ENCODE results near the gene HOXB3.

HOXB3 gene

GRCh38 chr17:48541036-48541576, 48.9 kb downstream of the HOXB3 start:
- H3F3A ChIP-seq (ENCODE audit: insufficient read depth, low read length) = no peaks in the 10 kb centered on the region
- no peak overlapping the region for H3K4me3 ChIP-seq (ENCODE audit: low read depth, low read length, poor library complexity, severe bottlenecking)
- H4K20me1 ChIP-seq (ENCODE audit: insufficient read depth, low read length) = no peaks in the 10 kb centered on the region
- H3K27me3 ChIP-seq (ENCODE audit: insufficient read depth, low read length) = no peaks in the 10 kb centered on the region
- no peaks in the 10 kb centered on the region for H3K79me2 ChIP-seq (ENCODE audit: insufficient read depth, low read length)
- no peak overlapping the region for H3K4me2 ChIP-seq (ENCODE audit: low read length)
- H3K9me2 ChIP-seq (ENCODE audit: low read depth, low read length) = no peaks in the 10 kb centered on the region
- H2AFZ ChIP-seq (ENCODE audit: low read length) = no peak overlapping the region
- no peaks in the 10 kb centered on the region for H3K9me3 ChIP-seq (ENCODE audit: low read length)
- no peak overlapping the region for H3K27ac ChIP-seq (ENCODE audit: low read depth, low read length, poor library complexity, severe bottlenecking)
- H3K36me3 ChIP-seq (ENCODE audit: insufficient read depth, low read length) = no peaks in the 10 kb centered on the region
- no peak overlapping the region for H3K9ac ChIP-seq (ENCODE audit: low read length)
- TF ChIP-seq EZH2 (IDR thresholded peaks at IDR 0.05; ENCODE audit: borderline replicate concordance, low read length) (no peak), CTCF (IDR thresholded peaks at IDR 0.05; ENCODE audit: low read length) (no peak)
- H3K4me1 ChIP-seq (ENCODE audit: insufficient read depth, low read length, severe bottlenecking) = no peaks in the 10 kb centered on the region

- H3K36me3 ChIP-seq (ENCODE audit: insufficient read depth, low read length) = no peaks in the 10 kb centered on the region
- no peaks in the 10 kb centered on the region for H3K4me1 ChIP-seq (ENCODE audit: insufficient read depth, low read length, severe bottlenecking)
- H2AFZ ChIP-seq (ENCODE audit: low read length) = no peak overlapping the region
- H3K9me2 ChIP-seq (ENCODE audit: low read depth, low read length) = no peaks in the 10 kb centered on the region
- TF ChIP-seq CTCF (IDR thresholded peaks at IDR 0.05; ENCODE audit: low read length) = no peak
- no peak for TF ChIP-seq EZH2 (IDR thresholded peaks at IDR 0.05; ENCODE audit: borderline replicate concordance, low read length)
- H3K9me3 ChIP-seq (ENCODE audit: low read length) = no peaks in the 10 kb centered on the region
- H3K79me2 ChIP-seq (ENCODE audit: insufficient read depth, low read length) = no peaks in the 10 kb centered on the region
- H3K4me2 ChIP-seq (ENCODE audit: low read length) = no peak overlapping the region
- H3F3A ChIP-seq (ENCODE audit: insufficient read depth, low read length) = no peaks in the 10 kb centered on the region
- no peak overlapping the region for H3K27ac ChIP-seq (ENCODE audit: low read depth, low read length, poor library complexity, severe bottlenecking)
- H3K9ac ChIP-seq (ENCODE audit: low read length) = no peak overlapping the region
- H3K4me3 ChIP-seq (ENCODE audit: low read depth, low read length, poor library complexity, severe bottlenecking) = no peak overlapping the region
- no peaks in the 10 kb centered on the region for H4K20me1 ChIP-seq (ENCODE audit: insufficient read depth, low read length)
- no peaks in the 10 kb centered on the region for H3K27me3 ChIP-seq (ENCODE audit: insufficient read depth, low read length)
Observed at GRCh38 chr17:48540213-48540612, 49.8 kb downstream of the HOXB3 start.

- Histone ChIP-seq H3K9ac (ENCODE audit: low read length) (no peak overlapping the region), H3K4me1 (ENCODE audit: insufficient read depth, low read length, severe bottlenecking) (no peaks in the 10 kb centered on the region), H3K27me3 (ENCODE audit: insufficient read depth, low read length) (no peaks in the 10 kb centered on the region), H4K20me1 (ENCODE audit: insufficient read depth, low read length) (no peaks in the 10 kb centered on the region), H3K27ac (ENCODE audit: low read depth, low read length, poor library complexity, severe bottlenecking) (no peak overlapping the region), H3K9me3 (ENCODE audit: low read length) (no peaks in the 10 kb centered on the region), H3K36me3 (ENCODE audit: insufficient read depth, low read length) (no peaks in the 10 kb centered on the region), H3K4me3 (ENCODE audit: low read depth, low read length, poor library complexity, severe bottlenecking) (no peak overlapping the region), H3F3A (ENCODE audit: insufficient read depth, low read length) (no peaks in the 10 kb centered on the region), H3K9me2 (ENCODE audit: low read depth, low read length) (no peaks in the 10 kb centered on the region), H2AFZ (ENCODE audit: low read length) (no peak overlapping the region), H3K4me2 (ENCODE audit: low read length) (no peak overlapping the region), H3K79me2 (ENCODE audit: insufficient read depth, low read length) (no peaks in the 10 kb centered on the region)
- TF ChIP-seq EZH2 (IDR thresholded peaks at IDR 0.05; ENCODE audit: borderline replicate concordance, low read length) (no peak), CTCF (IDR thresholded peaks at IDR 0.05; ENCODE audit: low read length) (no peak)
Observed at GRCh38 chr17:48539177-48539576, 50.9 kb downstream of the HOXB3 start.
